ENCODE results near the gene GOLGA8M. TPM values are rescaled to one million over a fixed set of nuclear protein-coding genes. Genes with fewer than 3 reads are reported as not detected.
"Not testable (repeated sequence)": the region's sequence is repeated elsewhere in the genome, so short reads cannot be mapped to it uniquely, and the experiment has no call there.

The GOLGA8M gene
- 2.1 TPM for total RNA-seq
- polyA plus RNA-seq: 0.38 TPM

DNA sequence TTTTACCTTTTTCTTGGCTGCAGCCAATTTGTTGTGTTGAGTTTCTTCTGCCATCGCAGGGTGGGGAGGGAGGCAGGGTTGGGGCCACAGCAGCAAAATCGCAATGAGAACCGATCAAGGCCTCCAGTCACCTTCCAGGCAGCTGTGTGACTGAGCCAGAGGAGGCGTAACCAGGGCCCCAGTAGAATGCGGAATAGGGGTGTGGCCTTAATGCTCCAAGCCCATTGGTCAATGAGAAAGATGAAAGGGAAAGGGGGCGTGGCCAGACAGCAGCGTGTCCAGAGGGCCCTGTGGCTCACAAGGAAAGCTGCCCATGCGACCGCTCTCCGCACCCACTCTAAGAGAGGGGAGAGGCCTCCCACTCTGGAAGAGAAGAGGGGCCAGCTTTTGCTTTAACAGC, at the start of gene GOLGA8M:
Gene GOLGA8M (minus strand): TSS at position 152 of the 400 bp plus-strand sequence. CDS start 98 bp downstream, at position 54.
- H3K4me3 ChIP-seq (ENCODE audit: low read depth, low read length); DNase-seq (ENCODE audit: extremely low spot score); H3K4me1 ChIP-seq (ENCODE audit: insufficient read depth); H3K27ac ChIP-seq (ENCODE audit: low read depth); H3K36me3 ChIP-seq (ENCODE audit: insufficient read depth): not testable (repeated sequence)
- WGBS: 100% methylated on average over 2 of the region's 10 CpGs

- H3K4me3 ChIP-seq (ENCODE audit: low read depth, low read length); H3K4me1 ChIP-seq (ENCODE audit: insufficient read depth); H3K27ac ChIP-seq (ENCODE audit: low read depth); H3K36me3 ChIP-seq (ENCODE audit: insufficient read depth); DNase-seq (ENCODE audit: extremely low spot score): not testable (repeated sequence)
- 81% methylated on average over 6 of the region's 6 CpGs for WGBS
Observed at GRCh38 chr15:28742890-28743289, 30.7 kb upstream of the GOLGA8M start.

GRCh38 chr15:28738590-28739292, 26.5 kb upstream of the GOLGA8M start:
- peak overlapping the region; percentile 38 for H3K27ac ChIP-seq (ENCODE audit: low read depth)
- not testable (repeated sequence) for H3K4me3 ChIP-seq (ENCODE audit: low read depth, low read length); DNase-seq (ENCODE audit: extremely low spot score); H3K36me3 ChIP-seq (ENCODE audit: insufficient read depth); H3K4me1 ChIP-seq (ENCODE audit: insufficient read depth)
- WGBS: 12% methylated on average over 8 of the region's 9 CpGs

DNA sequence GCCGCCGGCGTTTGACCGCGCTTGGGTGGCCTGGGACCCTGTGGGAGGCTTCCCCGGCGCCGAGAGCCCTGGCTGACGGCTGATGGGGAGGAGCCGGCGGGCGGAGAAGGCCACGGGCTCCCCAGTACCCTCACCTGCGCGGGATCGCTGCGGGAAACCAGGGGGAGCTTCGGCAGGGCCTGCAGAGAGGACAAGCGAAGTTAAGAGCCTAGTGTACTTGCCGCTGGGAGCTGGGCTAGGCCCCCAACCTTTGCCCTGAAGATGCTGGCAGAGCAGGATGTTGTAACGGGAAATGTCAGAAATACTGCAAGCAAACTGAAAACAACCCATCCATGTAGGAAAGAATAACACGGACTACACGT, 26.0 kb upstream of the GOLGA8M start:
- not testable (repeated sequence) for DNase-seq (ENCODE audit: extremely low spot score); H3K4me1 ChIP-seq (ENCODE audit: insufficient read depth); H3K36me3 ChIP-seq (ENCODE audit: insufficient read depth)
- 1% methylated on average over 3 of the region's 23 CpGs for WGBS
- peak overlapping the region; percentile 38 for H3K27ac ChIP-seq (ENCODE audit: low read depth)
- peak overlapping the region; percentile 66 for H3K4me3 ChIP-seq (ENCODE audit: low read depth, low read length)

DNA sequence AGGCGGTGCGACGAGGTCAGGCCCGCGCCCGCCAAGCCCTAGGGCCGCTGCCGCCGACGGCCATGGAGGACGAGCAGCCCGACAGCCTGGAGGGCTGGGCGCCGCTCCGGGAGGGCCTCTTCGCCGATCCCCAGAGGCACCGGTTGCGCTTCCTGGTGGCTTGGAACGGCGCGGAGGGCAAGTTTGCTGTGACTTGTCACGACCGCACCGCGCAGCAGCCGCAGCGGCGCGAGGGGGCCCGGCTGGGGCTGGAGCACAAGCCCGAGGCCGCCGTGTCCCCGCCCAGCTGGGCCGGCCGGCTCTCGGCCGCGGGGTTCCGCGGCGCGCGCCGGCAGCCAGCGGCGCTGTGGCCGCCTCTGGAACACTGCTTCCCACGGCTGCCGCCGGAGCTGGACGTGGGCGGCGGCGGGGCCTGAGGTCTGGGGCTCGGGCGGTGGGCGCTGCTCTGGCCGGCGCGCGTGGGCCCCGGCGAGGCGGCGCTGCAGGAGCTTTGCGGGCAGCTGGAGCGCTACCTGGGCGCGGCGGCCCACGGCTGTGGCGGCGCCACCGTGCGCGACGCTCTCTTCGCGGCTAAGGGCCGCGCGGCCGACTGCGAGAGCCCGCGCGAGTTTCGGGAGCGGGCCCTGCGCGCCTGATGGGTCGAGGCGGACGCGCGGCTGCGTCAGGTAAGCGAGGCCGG, 25.4 kb upstream of the GOLGA8M start:
- H3K4me1 ChIP-seq (ENCODE audit: insufficient read depth); DNase-seq (ENCODE audit: extremely low spot score); H3K36me3 ChIP-seq (ENCODE audit: insufficient read depth): not testable (repeated sequence)
- WGBS: 0% methylated on average over 84 of the region's 101 CpGs
- H3K27ac ChIP-seq (ENCODE audit: low read depth): peak overlapping the region; percentile 87
- peak overlapping the region; percentile 66 for H3K4me3 ChIP-seq (ENCODE audit: low read depth, low read length)

GRCh38 chr15:28728061-28728460, 15.8 kb upstream of the GOLGA8M start:
- not testable (repeated sequence) for H3K4me3 ChIP-seq (ENCODE audit: low read depth, low read length); H3K36me3 ChIP-seq (ENCODE audit: insufficient read depth); H3K4me1 ChIP-seq (ENCODE audit: insufficient read depth); H3K27ac ChIP-seq (ENCODE audit: low read depth); DNase-seq (ENCODE audit: extremely low spot score)
- 75% methylated on average over 2 of the region's 2 CpGs for WGBS

GRCh38 chr15:28727026-28727425, 14.8 kb upstream of the GOLGA8M start:
- not testable (repeated sequence) for H3K4me3 ChIP-seq (ENCODE audit: low read depth, low read length); DNase-seq (ENCODE audit: extremely low spot score); H3K27ac ChIP-seq (ENCODE audit: low read depth); H3K36me3 ChIP-seq (ENCODE audit: insufficient read depth); H3K4me1 ChIP-seq (ENCODE audit: insufficient read depth)
- 90% methylated on average over 14 of the region's 14 CpGs for WGBS

GRCh38 chr15:28726102-28726501, 13.9 kb upstream of the GOLGA8M start:
- Histone ChIP-seq H3K36me3 (ENCODE audit: insufficient read depth) (no peaks in the 10 kb centered on the region), H3K27ac (ENCODE audit: low read depth) (no peak overlapping the region), H3K4me3 (ENCODE audit: low read depth, low read length) (no peak overlapping the region), H3K4me1 (ENCODE audit: insufficient read depth) (no peaks in the 10 kb centered on the region)
- 97% methylated on average over 17 of the region's 17 CpGs for WGBS
- DNase-seq (ENCODE audit: extremely low spot score): no peak

DNA sequence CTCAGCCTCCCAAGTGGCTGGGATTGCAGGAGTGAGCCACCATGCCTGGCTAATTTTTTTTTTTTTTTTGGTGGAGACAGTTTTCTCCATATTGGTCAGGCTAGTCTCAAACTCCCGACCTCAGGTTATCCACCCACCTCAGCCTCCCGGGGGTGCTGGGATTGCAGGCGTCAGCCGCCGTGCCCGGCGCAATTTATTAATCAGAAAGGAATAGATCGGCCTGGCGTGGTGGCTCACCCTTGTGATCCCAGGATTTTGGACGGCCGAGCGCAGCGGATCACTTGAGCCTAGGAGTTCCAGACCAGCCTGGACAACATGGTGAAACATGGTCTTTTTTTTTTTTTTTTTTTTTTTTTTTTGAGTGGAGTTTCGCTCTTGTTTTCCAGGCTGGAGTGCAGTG, 13.3 kb upstream of the GOLGA8M start:
- Histone ChIP-seq H3K4me3 (ENCODE audit: low read depth, low read length) (no peak overlapping the region), H3K36me3 (ENCODE audit: insufficient read depth) (no peaks in the 10 kb centered on the region), H3K4me1 (ENCODE audit: insufficient read depth) (no peaks in the 10 kb centered on the region), H3K27ac (ENCODE audit: low read depth) (no peak overlapping the region)
- 98% methylated on average over 14 of the region's 14 CpGs for WGBS
- DNase-seq (ENCODE audit: extremely low spot score): no peak

DNA sequence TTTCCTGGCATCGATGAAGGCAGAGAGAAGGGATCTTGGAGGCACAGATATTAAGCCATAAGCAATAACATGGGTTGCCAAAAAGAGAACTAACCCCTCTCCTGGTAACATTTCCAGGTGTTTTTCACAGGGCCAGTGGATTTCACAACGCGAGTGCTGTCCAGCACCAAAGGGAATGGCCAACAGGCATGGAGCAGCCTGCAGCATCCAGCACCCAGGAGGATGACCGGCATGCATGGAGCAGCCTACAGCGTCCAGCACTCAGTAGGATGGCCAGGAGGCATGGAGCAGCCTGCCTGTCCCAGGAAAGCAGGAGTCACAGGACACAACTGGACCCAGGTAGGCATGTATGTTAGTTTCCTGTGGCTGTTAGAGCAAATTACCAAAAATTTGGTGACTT, 11.8 kb upstream of the GOLGA8M start:
- 80% methylated on average over 4 of the region's 5 CpGs for WGBS
- not testable (repeated sequence) for H3K36me3 ChIP-seq (ENCODE audit: insufficient read depth); H3K27ac ChIP-seq (ENCODE audit: low read depth); DNase-seq (ENCODE audit: extremely low spot score); H3K4me3 ChIP-seq (ENCODE audit: low read depth, low read length); H3K4me1 ChIP-seq (ENCODE audit: insufficient read depth)

- H3K4me3 ChIP-seq (ENCODE audit: low read depth, low read length); DNase-seq (ENCODE audit: extremely low spot score); H3K27ac ChIP-seq (ENCODE audit: low read depth); H3K36me3 ChIP-seq (ENCODE audit: insufficient read depth); H3K4me1 ChIP-seq (ENCODE audit: insufficient read depth): not testable (repeated sequence)
- WGBS: 74% methylated on average over 4 of the region's 4 CpGs
Observed at GRCh38 chr15:28719626-28720025, 7.4 kb upstream of the GOLGA8M start.

DNA sequence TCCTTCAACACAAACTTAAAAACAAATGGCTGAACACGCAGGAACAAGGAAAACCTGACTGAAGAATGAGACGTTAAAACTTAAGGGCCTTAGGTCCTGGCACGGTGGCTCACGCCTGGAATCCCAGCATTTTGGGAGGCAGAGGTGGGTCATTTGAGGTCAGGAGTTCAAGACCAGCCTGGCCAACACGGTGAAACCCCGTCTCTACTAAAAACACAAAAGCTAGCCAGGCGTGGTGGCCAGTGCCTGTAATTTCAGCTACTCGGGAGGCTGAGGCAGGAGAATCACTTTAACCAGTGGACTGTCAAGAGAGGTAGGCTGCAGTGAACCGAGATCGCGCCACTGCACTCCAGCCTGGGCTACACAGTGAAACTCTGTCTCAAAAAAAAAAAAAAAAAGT, 6.4 kb upstream of the GOLGA8M start:
- not testable (repeated sequence) for H3K4me1 ChIP-seq (ENCODE audit: insufficient read depth); H3K4me3 ChIP-seq (ENCODE audit: low read depth, low read length); H3K36me3 ChIP-seq (ENCODE audit: insufficient read depth); DNase-seq (ENCODE audit: extremely low spot score); H3K27ac ChIP-seq (ENCODE audit: low read depth)
- 88% methylated on average over 11 of the region's 11 CpGs for WGBS

DNA sequence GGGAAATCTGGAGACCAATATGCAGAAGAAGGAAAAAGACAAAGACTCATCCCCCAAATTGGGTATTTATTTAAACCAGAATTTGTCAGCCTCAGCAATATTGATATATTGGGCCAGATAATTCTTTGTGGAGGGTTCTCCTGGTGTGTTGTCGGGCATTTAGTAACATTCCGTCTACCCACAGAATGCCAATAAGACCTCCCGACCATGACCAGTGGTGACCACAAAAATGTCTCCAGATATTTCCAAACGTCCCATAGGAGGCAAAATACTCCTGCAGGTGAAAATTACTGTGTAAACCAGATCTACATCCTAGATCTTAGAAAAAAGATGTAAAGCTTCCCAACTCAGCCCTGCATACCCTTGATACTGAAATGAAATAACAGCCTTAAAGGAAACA, 2.0 kb upstream of the GOLGA8M start:
- DNase-seq (ENCODE audit: extremely low spot score); H3K36me3 ChIP-seq (ENCODE audit: insufficient read depth); H3K4me3 ChIP-seq (ENCODE audit: low read depth, low read length); H3K4me1 ChIP-seq (ENCODE audit: insufficient read depth); H3K27ac ChIP-seq (ENCODE audit: low read depth): not testable (repeated sequence)
- WGBS: 86% methylated on average over 4 of the region's 4 CpGs

- not testable (repeated sequence) for H3K4me1 ChIP-seq (ENCODE audit: insufficient read depth); DNase-seq (ENCODE audit: extremely low spot score); H3K4me3 ChIP-seq (ENCODE audit: low read depth, low read length); H3K36me3 ChIP-seq (ENCODE audit: insufficient read depth); H3K27ac ChIP-seq (ENCODE audit: low read depth)
- WGBS: 69% methylated on average over 7 of the region's 9 CpGs
Observed at GRCh38 chr15:28703927-28704326, 8.3 kb downstream of the GOLGA8M start.

All from urinary bladder (tissue), 4 donors.